ENCODE data around the gene GRB14.
"Not testable (repeated sequence)": the region's sequence is repeated elsewhere in the genome, so short reads cannot be mapped to it uniquely, and the experiment has no call there.

GRB14 gene

GRCh38 chr2:164558450-164558849 lies 62.8 kb downstream of the GRB14 start:
- no peak for DNase-seq (ENCODE audit: low spot score)

- no peak for DNase-seq (ENCODE audit: low spot score)
These were observed 66.8 kb downstream of the GRB14 start for GRCh38 chr2:164554487-164554886.

- DNase-seq (ENCODE audit: low spot score), result no peak
These were observed 69.8 kb downstream of the GRB14 start for GRCh38 chr2:164551519-164551918.

GRCh38 chr2:164549705-164550104 lies 71.6 kb downstream of the GRB14 start:
- DNase-seq (ENCODE audit: low spot score), result not testable (repeated sequence)

- no peak for DNase-seq (ENCODE audit: low spot score)
These were observed 75.8 kb downstream of the GRB14 start for GRCh38 chr2:164545484-164545883.

- DNase-seq (ENCODE audit: low spot score), result no peak
These were observed 78.7 kb downstream of the GRB14 start for GRCh38 chr2:164542581-164543021.

DNA sequence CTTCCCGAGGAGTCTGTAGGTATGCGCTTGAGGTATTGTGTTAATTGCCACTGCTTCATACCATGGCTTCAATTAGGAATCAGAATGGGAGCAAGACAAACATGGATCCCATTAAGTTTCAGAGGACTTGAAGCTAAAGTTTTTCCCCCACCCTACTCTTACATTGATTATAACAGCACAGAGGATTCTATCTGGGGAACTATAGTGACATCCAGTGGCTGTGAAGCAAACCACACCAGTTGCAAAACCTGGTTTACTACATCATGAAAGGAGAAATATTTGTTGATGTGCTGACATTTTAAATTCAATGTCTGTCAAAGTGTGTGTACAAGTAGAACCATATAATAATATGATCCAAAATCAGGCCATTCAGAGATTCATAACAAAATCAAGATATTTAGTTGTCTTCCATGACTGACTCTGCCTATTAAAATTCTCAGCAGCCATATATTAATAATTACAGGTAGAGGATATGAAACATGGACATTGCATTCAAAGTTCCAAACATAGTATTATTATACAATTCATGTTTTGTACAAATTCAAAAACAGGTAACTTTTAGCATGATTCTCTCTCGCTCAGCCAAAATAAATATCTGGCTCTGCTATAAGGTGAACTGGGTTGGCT lies 82.9 kb downstream of the GRB14 start:
- DNase-seq (ENCODE audit: low spot score), result no peak

DNA sequence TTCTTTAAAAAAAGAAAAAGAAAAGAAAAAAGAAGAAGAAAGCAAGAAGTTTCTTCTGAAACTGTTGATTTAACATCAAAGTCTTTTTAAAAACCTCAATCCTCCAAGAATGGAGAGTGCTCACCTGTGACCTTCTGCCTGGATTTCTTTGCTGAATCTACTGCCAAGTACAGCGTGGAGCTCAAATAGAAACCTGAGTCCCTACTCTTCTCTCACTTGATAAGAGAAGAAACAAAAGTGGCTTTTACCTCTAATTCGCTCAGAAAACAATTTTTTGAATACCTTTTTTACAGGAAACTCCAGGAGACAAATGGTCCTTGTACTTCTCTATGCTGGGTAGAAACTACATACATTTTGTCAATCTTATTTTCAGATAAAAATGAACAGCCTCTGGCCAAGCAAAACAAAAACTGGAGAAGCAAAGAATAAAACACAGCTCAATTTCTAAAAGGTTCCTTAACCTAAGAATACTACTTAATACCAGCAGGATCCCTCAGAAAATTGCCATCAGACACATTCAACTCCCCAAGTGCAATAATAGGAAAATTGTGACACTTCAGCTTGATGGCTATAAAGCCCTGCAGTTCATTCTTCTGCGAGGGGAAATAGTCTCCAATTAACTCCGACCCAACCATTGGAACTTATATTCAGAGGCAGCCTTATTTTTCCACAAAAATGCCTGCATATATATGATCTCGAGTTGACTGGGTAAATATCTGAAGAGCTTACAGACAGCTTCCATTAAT lies 85.8 kb downstream of the GRB14 start:
- DNase-seq (ENCODE audit: low spot score), result no peak

GRCh38 chr2:164530464-164530863 lies 90.8 kb downstream of the GRB14 start:
- no peak for DNase-seq (ENCODE audit: low spot score)

DNA sequence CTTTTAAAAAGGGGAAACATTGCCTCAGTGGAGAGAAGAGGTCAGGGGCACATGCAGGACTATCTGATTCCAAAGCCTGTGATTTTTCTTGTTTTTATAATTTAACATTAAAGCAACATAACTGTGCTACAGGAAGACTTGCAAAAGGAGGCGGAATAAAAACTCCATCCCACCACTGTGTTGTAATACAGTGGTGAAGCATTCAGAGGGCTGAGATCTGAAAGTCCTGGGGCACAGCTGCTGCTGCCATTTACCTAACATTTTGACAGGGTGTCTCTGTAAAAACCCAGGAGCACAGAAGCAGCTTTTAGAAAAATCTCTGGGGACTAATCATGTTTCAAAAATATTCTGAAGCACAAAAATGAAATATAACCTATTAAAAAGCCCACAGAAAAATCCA lies 97.6 kb downstream of the GRB14 start:
- DNase-seq (ENCODE audit: low spot score), result no peak

DNA sequence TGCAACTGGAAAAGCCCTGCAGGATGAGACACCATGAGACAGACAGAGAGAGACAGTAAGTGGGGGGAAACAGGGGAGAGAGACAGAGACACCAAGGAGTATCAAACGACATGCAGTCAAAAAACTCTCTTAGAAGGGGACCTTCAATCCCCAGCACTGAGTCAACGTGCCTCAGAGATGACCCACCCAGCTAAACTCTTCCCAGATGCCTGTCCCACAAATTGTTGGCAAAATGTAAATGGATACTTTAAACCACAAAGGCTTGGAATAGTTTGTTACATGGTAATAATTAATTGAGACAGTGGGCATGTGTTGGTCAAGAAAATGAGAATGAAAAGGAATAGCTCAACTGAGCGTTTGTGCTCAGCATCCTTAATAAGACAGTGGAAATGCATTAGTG lies 98.3 kb downstream of the GRB14 start:
- no peak for DNase-seq (ENCODE audit: low spot score)

GRCh38 chr2:164522561-164522981 lies 98.7 kb downstream of the GRB14 start:
- no peak for DNase-seq (ENCODE audit: low spot score)

- no peak for DNase-seq (ENCODE audit: low spot score)
These were observed 105.5 kb downstream of the GRB14 start for GRCh38 chr2:164515734-164516133.

DNA sequence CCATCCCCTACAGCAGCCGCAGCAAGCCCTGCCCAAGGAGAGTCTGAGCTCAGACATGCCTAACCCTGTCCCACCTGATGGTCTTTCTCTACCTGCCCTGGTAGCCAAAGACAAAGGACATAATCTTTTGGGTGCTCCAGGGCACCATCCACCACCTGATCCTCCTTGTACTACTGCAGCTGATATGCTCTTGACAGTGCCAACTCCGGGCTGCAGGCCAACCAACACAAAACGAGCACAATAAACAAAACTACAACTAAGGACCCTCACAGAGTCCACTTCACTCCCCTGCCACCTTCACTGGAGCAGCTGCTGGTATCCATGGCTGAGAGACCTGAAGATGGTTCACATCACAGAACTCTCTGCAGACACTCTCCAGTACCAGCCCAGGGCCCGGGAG lies 106.3 kb downstream of the GRB14 start:
- DNase-seq (ENCODE audit: low spot score), result no peak

- no peak for DNase-seq (ENCODE audit: low spot score)
These were observed 106.8 kb downstream of the GRB14 start for GRCh38 chr2:164514491-164514890.

DNA sequence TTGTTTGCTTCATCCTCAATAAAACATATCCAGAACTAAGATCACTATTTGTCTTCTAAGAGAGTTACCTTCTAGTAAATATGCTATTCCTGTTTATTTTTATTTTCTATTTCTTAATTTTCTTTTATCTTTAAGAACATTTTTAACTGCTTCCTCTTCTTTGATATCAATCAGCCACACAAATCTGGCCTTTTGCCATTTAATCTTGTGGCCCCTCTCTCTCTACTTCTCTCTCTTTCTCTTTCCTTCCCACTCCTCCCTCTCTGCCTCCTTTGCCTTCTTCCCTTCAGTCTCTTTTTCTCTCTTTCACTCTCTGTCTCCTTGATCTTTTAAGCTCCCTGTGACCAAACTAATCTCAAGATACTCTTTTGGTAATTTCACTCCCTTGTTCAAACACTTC lies 108.4 kb downstream of the GRB14 start:
- no peak for DNase-seq (ENCODE audit: low spot score)

DNA sequence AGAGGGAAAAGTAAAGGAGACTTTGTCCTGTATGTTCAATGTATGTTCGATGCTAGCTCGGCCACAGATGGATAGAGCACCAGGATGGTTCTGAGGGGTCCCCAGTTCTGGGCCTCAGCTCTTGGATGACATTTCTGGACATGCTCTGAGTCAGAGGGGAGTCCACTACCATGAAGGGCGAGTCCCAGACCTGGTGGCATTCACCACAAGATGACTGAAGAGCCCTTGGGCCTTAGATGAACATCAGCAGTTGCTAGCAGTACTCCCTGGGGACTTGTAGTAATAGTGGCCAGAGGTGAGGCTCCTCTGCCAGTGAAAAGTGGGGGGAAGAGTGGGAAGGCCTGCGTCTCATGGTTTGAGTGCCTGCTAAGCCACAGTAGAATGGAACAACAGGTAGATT lies 109.5 kb downstream of the GRB14 start:
- no peak for DNase-seq (ENCODE audit: low spot score)

DNA sequence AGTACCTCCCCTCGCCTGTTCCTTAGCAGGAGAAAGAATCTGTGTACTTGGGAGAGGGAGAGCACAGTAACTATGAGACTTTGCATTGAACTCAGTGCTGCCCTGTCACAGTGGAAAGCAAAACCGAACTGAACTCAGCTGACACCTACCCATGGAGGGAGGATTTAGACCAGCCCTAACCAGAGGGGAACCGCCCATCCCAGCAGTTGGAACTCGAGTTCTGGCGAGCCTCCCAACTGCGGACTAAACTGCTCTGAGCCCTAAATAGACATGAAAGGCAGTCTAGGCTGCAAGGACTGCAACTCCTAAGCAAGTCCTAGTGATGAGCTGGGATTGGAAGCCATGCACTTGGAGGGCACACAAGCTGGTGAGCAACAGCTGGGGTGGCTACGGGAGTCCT lies 110.4 kb downstream of the GRB14 start:
- DNase-seq (ENCODE audit: low spot score), result no peak

GRCh38 chr2:164509137-164509877 lies 112.0 kb downstream of the GRB14 start:
- DNase-seq (ENCODE audit: low spot score), result no peak

DNA sequence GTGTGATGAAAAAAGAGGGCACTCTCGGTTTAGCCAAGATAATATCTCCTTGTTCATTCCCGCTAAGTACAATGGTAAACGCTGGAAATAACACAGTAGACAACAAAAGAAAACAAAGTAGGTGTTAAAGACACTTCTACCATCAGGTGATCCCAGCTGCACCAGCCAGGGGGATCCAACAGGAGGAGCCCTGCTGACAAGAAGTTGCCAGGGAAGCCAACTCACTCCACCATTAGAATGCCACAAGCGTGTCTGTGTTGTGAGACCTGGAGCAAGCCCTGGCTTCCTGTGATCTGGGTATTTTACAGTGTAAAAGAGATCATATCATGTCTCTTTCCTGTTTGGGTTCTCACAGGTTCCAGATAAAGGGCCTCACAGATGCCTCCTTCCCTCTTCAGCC lies 117.0 kb downstream of the GRB14 start:
- DNase-seq (ENCODE audit: low spot score), result no peak

DNA sequence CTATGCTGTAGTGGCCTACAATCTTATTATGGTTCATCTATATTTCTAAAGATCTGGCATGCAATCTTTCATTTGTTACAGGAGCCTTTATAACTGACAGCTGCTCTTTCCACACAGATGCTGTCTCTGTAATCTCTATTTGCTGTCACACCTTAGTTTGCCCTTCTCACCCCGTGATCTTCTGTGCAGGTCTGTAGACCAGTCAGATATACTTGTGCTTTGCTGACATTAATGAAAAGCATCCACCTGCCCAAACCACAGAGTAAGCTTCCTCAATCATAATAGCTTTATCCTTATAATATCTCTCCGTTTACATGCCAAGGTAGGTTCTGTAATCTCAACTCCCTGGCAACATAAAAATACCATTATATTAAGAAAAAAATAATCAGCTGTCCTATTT lies 122.4 kb downstream of the GRB14 start:
- no peak for DNase-seq (ENCODE audit: low spot score)

- DNase-seq (ENCODE audit: low spot score), result no peak
These were observed 124.4 kb downstream of the GRB14 start for GRCh38 chr2:164496881-164497280.

GRCh38 chr2:164496421-164496820 lies 124.9 kb downstream of the GRB14 start:
- no peak for DNase-seq (ENCODE audit: low spot score)

Measured in hematopoietic multipotent progenitor cell treated with erythropoietin and hydrocortisone succinate and interleukin-3 and kit ligand, for 17 days (in vitro differentiated cells).